SK-N-SH (cell line): ENCODE data around the gene TMPRSS6. TPM values are rescaled to one million over a fixed set of nuclear protein-coding genes. Genes with fewer than 3 reads are reported as not detected.

ENCODE experiments used
- CTCF ChIA-PET: fragments of 300-600, 350-600 bp; formaldehyde crosslinking; extraction: SDS; loops from one replicate; lab custom pipeline; 2021; lab: Yijun Ruan, JAX
- POLR2A ChIA-PET: fragments of 350-600 bp; sonication (Branson Sonifier 250); formaldehyde crosslinking; extraction: SDS; loops from one replicate; lab custom pipeline; 2020; ENCODE audit warnings: antibody characterized with exemption, inconsistent platforms; lab: Yijun Ruan, JAX
- DNase-seq: peaks from one replicate; pipeline ENCODE4 v3.0.0; 2012
- H2AFZ ChIP-seq: fragments of 200-600 bp; sonication (generic); 2 replicates; pipeline ENCODE4 v1.8.1; 2016; ENCODE audit warnings: antibody characterized with exemption, mild to moderate bottlenecking, low read depth
- H3F3A ChIP-seq: fragments of 200-600 bp; sonication (generic); replicated peaks from 2 replicates; pipeline ENCODE3; 2016; ENCODE audit warnings: antibody characterized with exemption, mild to moderate bottlenecking; ENCODE audit not compliant: insufficient read depth
- H3K27ac ChIP-seq, 2 experiments: fragments of 200-500 bp in 1 of 2; fragments of 200-600 bp in 1 of 2; sonication (Bioruptor generic) in 1 of 2; sonication (generic), shearing (Covaris generic) in 1 of 2; 2 replicates each; pipeline versions ENCODE4 v1.5.1 to v1.6.1; 2014 to 2016; ENCODE audit warnings: low read depth in 2 of 2, inconsistent platforms in 1 of 2, low read length in 1 of 2, mild to moderate bottlenecking in 1 of 2, mixed read lengths in 1 of 2
- H3K27me3 ChIP-seq: fragments of 200-600 bp; sonication (generic), shearing (Covaris generic); 2 replicates; pipeline ENCODE4 v1.6.1; 2016; ENCODE audit warnings: mixed run types; ENCODE audit not compliant: insufficient read depth
- H3K36me3 ChIP-seq, 2 experiments: fragments of 200-500 bp in 1 of 2; fragments of 200-600 bp in 1 of 2; sonication (Bioruptor generic) in 1 of 2; sonication (generic) in 1 of 2; replicated peaks in 1 of 2; 2 replicates each; pipeline versions ENCODE3 to v1.5.1; 2014 to 2016; ENCODE audit warnings: low read length in 1 of 2, mild to moderate bottlenecking in 1 of 2; ENCODE audit not compliant: insufficient read depth in 2 of 2, control insufficient read depth in 1 of 2
- H3K4me1 ChIP-seq, 2 experiments: fragments of 200-500 bp in 1 of 2; fragments of 200-600 bp in 1 of 2; sonication (Bioruptor generic) in 1 of 2; sonication (generic), shearing (Covaris generic) in 1 of 2; 2 replicates each; pipeline versions ENCODE4 v1.5.1 to v1.6.1; 2014 to 2016; ENCODE audit warnings: low read depth in 1 of 2, low read length in 1 of 2, mixed run types in 1 of 2; ENCODE audit not compliant: insufficient read depth in 2 of 2, control insufficient read depth in 1 of 2
- H3K4me2 ChIP-seq: fragments of 200-600 bp; sonication (generic), shearing (Covaris generic); 2 replicates; pipeline ENCODE4 v1.6.1; 2017; ENCODE audit warnings: mixed run types
- H3K4me3 ChIP-seq, 2 experiments: fragments of 200-500 bp in 1 of 2; fragments of 200-600 bp in 1 of 2; sonication (Bioruptor generic) in 1 of 2; sonication (generic), shearing (Covaris generic) in 1 of 2; 2 replicates each; pipeline versions ENCODE4 v1.5.1 to v1.8.1; 2014 to 2016; ENCODE audit warnings: low read depth in 2 of 2, inconsistent platforms in 1 of 2, low read length in 1 of 2, mild to moderate bottlenecking in 1 of 2, mixed read lengths in 1 of 2, moderate library complexity in 1 of 2
- H3K79me2 ChIP-seq: fragments of 200-600 bp; sonication (generic); 2 replicates; pipeline ENCODE4 v1.8.1; 2017; ENCODE audit warnings: mild to moderate bottlenecking; ENCODE audit not compliant: insufficient read depth
- H3K9ac ChIP-seq: fragments of 200-600 bp; sonication (generic); 2 replicates; pipeline ENCODE4 v1.6.1; 2017; ENCODE audit warnings: mixed run types
- H3K9me2 ChIP-seq: fragments of 200-600 bp; sonication (generic); 2 replicates; pipeline ENCODE4 v1.6.1; 2017; ENCODE audit warnings: mixed run types
- H3K9me3 ChIP-seq: fragments of 200-600 bp; sonication (generic); 2 replicates; pipeline ENCODE4 v1.6.1; 2017; ENCODE audit warnings: mixed run types, mild to moderate bottlenecking, moderate library complexity
- H4K20me1 ChIP-seq: fragments of 200-600 bp; sonication (generic); 2 replicates; pipeline ENCODE4 v1.6.1; 2017; ENCODE audit warnings: mild to moderate bottlenecking, mixed run types; ENCODE audit not compliant: insufficient read depth
- ELF1 ChIP-seq: IDR thresholded peaks from 2 replicates; pipeline ENCODE4 v1.4.0; 2012
- EZH2phosphoT487 ChIP-seq: fragments of 200-600 bp; sonication (generic); IDR thresholded peaks from 2 replicates; pipeline ENCODE4 v1.6.1; 2017; ENCODE audit warnings: low read depth, mixed run types, mild to moderate bottlenecking, antibody characterized with exemption, moderate library complexity, borderline replicate concordance
- FOXM1 ChIP-seq: IDR thresholded peaks from 2 replicates; pipeline ENCODE4 v1.4.0; 2012; ENCODE audit warnings: low read depth, mild to moderate bottlenecking
- TCF12 ChIP-seq: IDR thresholded peaks from 2 replicates; pipeline ENCODE4 v1.4.0; 2012
- WGBS: methylation state at CpG from one replicate; pipeline ENCODE4 v1.1.6; 2017; ENCODE audit warnings: low lambda C conversion rate; 5-methylcytosine and 5-hydroxymethylcytosine counted together
- polyA plus RNA-seq, 3 experiments: library from polyadenylated mRNA; depleted of rRNA; stranded (reverse); fragments of >200 nt; gene quantifications; 2 replicates each; pipeline ENCODE4 v1.2.3, GENCODE V29; 2012
- TF ChIP-seq, protein P1 (sequence below): IDR thresholded peaks from 2 replicates; pipeline ENCODE4 v1.4.0; 2012; ENCODE audit warnings: low read depth, borderline replicate concordance
- TF ChIP-seq, protein P2 (sequence below): fragments of 200-600 bp; sonication (generic); IDR thresholded peaks from 2 replicates; pipeline ENCODE4 v1.6.1; 2017; ENCODE audit warnings: antibody characterized with exemption, mild to moderate bottlenecking, moderate library complexity

TMPRSS6 gene
- polyA plus RNA-seq, 1 of the 3 experiments (the other 2 are of a cell fraction): not detected

DNA sequence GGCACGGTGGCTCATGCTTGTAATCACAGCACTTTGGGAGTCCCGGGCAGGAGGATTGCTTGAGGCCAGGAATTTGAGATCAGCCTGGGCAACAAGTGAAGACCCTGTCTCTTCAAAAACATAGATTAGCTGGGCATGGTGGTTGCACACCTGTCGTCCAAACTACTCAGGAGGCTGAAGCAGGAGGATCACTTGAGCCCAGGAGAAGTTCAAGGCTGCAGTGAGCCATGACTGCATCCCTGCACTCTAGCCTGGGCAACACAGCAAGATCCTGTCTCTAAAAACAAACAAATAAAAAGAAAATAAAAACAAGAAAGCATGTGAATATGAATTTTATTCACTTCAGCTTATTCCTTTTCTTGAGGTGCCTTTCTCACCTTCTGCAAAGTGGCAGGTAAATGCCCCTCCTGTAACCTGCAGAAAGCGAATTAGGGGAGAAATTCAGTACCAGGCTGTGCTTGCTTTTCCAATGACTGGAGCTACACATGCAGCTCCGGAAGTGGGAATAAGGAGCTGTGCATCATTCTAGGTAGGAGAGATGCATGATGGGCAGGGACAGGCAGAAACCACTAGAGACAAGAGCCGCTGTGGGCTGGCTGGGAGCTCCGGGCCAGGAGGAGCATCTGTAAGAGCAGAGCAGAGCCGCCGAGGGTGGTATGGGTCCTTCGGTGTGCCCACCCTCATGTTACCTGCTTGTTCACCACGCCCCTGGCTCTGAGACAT is 72.7 kb downstream of the TMPRSS6 start:
- POLR2A ChIA-PET: no interaction called here

DNA sequence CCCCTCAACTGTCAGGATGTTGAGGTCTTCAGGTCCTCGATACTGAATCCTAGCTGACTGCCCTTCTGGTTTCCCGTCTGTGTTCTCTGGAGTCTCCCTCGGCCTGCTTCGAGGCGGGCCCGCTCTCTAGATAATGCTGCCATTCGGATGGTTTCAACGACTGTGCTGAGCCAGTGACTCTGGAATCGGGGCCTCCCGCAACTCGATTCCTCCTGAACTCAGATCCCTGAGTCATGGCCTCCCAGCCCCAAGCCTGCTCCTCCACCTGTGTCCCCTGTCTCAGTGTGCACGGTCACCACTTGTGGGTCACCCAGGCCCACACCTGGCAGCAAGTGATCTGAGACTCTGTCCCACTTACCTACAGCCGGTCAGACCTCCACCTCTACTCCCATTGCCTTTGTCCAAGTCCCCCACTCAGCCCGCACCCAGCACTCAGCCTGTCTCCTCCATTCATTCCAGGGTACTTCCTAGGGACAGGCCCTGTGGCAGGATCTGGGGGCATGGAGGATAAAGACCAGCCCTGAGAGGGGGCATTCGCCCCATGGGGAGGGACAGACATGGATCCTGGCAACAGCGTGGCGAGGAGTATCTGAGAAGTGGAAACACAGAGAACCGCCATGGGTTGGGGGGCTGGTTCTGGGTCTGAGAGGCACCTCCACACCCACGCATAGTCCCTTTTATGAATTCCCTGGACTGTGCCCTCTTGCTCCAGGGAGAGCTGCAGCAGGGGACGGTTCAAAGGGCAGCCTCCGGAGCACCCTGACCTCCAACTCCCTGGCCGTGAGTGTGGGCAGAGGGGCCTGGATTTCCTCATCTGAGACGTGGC is 75.7 kb downstream of the TMPRSS6 start:
- WGBS: 89% methylated on average over 11 of the region's 23 CpGs
- CTCF ChIA-PET: interaction anchor here (1.0 to 2.0 kb wide), 2 partner anchors 12 to 14 kb away, joined by 4 to 8 read pairs; partner anchors contain the start of genes MPST and TST
- H3K9ac ChIP-seq: no peak overlapping the region
- H4K20me1 ChIP-seq: no peaks in the 10 kb centered on the region
- H3K27me3 ChIP-seq: no peaks in the 10 kb centered on the region
- no peak for DNase-seq
- POLR2A ChIA-PET: no interaction called here
- TF ChIP-seq ELF1 (no peak), FOXM1 (no peak), EZH2phosphoT487 (no peak)
- TF ChIP-seq, protein P1, sequence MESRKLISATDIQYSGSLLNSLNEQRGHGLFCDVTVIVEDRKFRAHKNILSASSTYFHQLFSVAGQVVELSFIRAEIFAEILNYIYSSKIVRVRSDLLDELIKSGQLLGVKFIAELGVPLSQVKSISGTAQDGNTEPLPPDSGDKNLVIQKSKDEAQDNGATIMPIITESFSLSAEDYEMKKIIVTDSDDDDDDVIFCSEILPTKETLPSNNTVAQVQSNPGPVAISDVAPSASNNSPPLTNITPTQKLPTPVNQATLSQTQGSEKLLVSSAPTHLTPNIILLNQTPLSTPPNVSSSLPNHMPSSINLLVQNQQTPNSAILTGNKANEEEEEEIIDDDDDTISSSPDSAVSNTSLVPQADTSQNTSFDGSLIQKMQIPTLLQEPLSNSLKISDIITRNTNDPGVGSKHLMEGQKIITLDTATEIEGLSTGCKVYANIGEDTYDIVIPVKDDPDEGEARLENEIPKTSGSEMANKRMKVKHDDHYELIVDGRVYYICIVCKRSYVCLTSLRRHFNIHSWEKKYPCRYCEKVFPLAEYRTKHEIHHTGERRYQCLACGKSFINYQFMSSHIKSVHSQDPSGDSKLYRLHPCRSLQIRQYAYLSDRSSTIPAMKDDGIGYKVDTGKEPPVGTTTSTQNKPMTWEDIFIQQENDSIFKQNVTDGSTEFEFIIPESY: no peak
- TF ChIP-seq, all 33 proteins: peak for 0
- no peak overlapping the region for H2AFZ ChIP-seq
- no peaks in the 10 kb centered on the region for H3K9me3 ChIP-seq
- H3K4me2 ChIP-seq: no peak overlapping the region
- H3F3A ChIP-seq: no peaks in the 10 kb centered on the region
- H3K4me3 ChIP-seq: no peak overlapping the region
- H3K79me2 ChIP-seq: no peaks in the 10 kb centered on the region
- H3K36me3 ChIP-seq: peaks cover 0 to 16% of the 10 kb centered on the region in 2 experiments
- H3K27ac ChIP-seq: no peak overlapping the region
- no peaks in the 10 kb centered on the region for H3K4me1 ChIP-seq
- H3K9me2 ChIP-seq: no peaks in the 10 kb centered on the region

More for the DNA sequence above, 72.7 kb downstream of the TMPRSS6 start:
- Histone ChIP-seq H3K27me3 (no peaks in the 10 kb centered on the region), H3K36me3 (no peaks in the 10 kb centered on the region), H3K27ac (no peak overlapping the region), H3K4me3 (no peak overlapping the region), H2AFZ (no peak overlapping the region), H3K9ac (no peak overlapping the region), H4K20me1 (no peaks in the 10 kb centered on the region), H3K9me2 (no peaks in the 10 kb centered on the region), H3F3A (peaks cover 8% of the 10 kb centered on the region), H3K79me2 (no peaks in the 10 kb centered on the region), H3K4me1 (peaks cover 0 to 14% of the 10 kb centered on the region in 2 experiments; a peak in 1 of 4 replicates), H3K9me3 (no peaks in the 10 kb centered on the region), H3K4me2 (no peak overlapping the region)
- CTCF ChIA-PET: interaction anchor here (0.6 to 1.1 kb wide), 4 partner anchors 10 to 898 kb away, joined by 3 to 4 read pairs (median 3); no protein-coding TSS in a partner anchor
- TF ChIP-seq TCF12: no peak
- TF ChIP-seq, protein P2, sequence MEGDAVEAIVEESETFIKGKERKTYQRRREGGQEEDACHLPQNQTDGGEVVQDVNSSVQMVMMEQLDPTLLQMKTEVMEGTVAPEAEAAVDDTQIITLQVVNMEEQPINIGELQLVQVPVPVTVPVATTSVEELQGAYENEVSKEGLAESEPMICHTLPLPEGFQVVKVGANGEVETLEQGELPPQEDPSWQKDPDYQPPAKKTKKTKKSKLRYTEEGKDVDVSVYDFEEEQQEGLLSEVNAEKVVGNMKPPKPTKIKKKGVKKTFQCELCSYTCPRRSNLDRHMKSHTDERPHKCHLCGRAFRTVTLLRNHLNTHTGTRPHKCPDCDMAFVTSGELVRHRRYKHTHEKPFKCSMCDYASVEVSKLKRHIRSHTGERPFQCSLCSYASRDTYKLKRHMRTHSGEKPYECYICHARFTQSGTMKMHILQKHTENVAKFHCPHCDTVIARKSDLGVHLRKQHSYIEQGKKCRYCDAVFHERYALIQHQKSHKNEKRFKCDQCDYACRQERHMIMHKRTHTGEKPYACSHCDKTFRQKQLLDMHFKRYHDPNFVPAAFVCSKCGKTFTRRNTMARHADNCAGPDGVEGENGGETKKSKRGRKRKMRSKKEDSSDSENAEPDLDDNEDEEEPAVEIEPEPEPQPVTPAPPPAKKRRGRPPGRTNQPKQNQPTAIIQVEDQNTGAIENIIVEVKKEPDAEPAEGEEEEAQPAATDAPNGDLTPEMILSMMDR: no peak
- WGBS: 66% methylated on average over 6 of the region's 11 CpGs
- no peak for DNase-seq
